ENCODE measurements around the gene AHNAK.

AHNAK gene

GRCh38 chr11:62431171-62431901, 115.3 kb downstream of the AHNAK start:
- TF ChIP-seq CTCF (IDR thresholded peaks at IDR 0.05; ENCODE audit: low read depth, low read length): no peak
- peak overlapping the region; percentile 27 for H3K4me3 ChIP-seq (ENCODE audit: low read depth, low read length)

- no peak for TF ChIP-seq CTCF (IDR thresholded peaks at IDR 0.05; ENCODE audit: low read depth, low read length)
These were observed 116.2 kb downstream of the AHNAK start for GRCh38 chr11:62430425-62430824.

GRCh38 chr11:62428871-62429560, 117.6 kb downstream of the AHNAK start:
- no peak overlapping the region for H3K4me3 ChIP-seq (ENCODE audit: low read depth, low read length)
- no peak for TF ChIP-seq CTCF (IDR thresholded peaks at IDR 0.05; ENCODE audit: low read depth, low read length)

More at GRCh38 chr11:62430425-62430824, 116.2 kb downstream of the AHNAK start:
- H3K4me3 ChIP-seq (ENCODE audit: low read depth, low read length): peak overlapping the region; percentile 27; the same call in 1 of the 2 replicates

GRCh38 chr11:62427630-62428233, 118.9 kb downstream of the AHNAK start:
- no peak overlapping the region for H3K4me3 ChIP-seq (ENCODE audit: low read depth, low read length)
- TF ChIP-seq CTCF (IDR thresholded peaks at IDR 0.05; ENCODE audit: low read depth, low read length): no peak

GRCh38 chr11:62423012-62423411, 123.6 kb downstream of the AHNAK start:
- no peak for TF ChIP-seq CTCF (IDR thresholded peaks at IDR 0.05; ENCODE audit: low read depth, low read length)
- H3K4me3 ChIP-seq (ENCODE audit: low read depth, low read length): no peak overlapping the region

GRCh38 chr11:62421996-62422395, 124.6 kb downstream of the AHNAK start:
- TF ChIP-seq CTCF (IDR thresholded peaks at IDR 0.05; ENCODE audit: low read depth, low read length): no peak
- H3K4me3 ChIP-seq (ENCODE audit: low read depth, low read length): no peak overlapping the region

GRCh38 chr11:62420882-62421281, 125.7 kb downstream of the AHNAK start:
- no peak for TF ChIP-seq CTCF (IDR thresholded peaks at IDR 0.05; ENCODE audit: low read depth, low read length)
- no peak overlapping the region for H3K4me3 ChIP-seq (ENCODE audit: low read depth, low read length)
